ENCODE data around the gene MIPOL1. TPM values are rescaled to one million over a fixed set of nuclear protein-coding genes. Genes with fewer than 3 reads are reported as not detected.
A peak's percentile ranks its signal among the peaks of the same experiment; 100 is the strongest.

MIPOL1 gene
- total and polyA plus RNA-seq, 2 of the 13 experiments (the other 11 are each of a cell fraction or from before 2014, with no cell fraction given), result 8.6 to 34.2 TPM

DNA sequence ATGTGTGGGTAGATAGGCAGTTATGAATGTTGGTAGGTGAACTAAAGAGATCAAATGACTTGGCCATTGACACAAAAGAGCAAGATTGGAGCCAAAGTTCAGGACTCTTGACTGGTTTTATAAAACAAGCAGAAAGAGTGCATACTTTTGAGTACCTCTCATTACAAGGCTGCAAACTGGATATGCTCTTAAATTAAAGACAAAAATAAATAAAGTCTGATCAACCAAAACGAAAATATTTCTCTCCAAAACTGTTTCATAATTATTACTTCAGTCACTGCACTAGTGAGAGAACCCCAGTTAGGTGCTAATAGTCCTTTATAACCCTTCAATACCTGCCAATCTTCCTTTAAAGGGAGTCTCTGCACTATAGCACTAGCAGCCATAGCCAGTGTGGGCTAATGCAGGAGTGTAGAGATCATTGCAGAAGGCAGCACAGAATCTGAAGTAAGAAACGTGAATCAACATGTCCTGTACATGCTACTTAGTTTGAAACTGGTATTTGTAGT, 250.2 kb downstream of the MIPOL1 start (continued):
- TF ChIP-seq ZNF570 (CRISPR knock-in tag; IDR thresholded peaks at IDR 0.05; ENCODE audit: borderline replicate concordance) (no peak), MEIS1 (CRISPR knock-in tag; IDR thresholded peaks at IDR 0.05; ENCODE audit: borderline replicate concordance) (no peak), AHDC1 (CRISPR knock-in tag; IDR thresholded peaks at IDR 0.05; ENCODE audit: borderline replicate concordance) (peak; percentile 9; the same call in 1 of the 2 replicates), HNF4A (CRISPR knock-in tag; IDR thresholded peaks at IDR 0.05) (peak; percentile 81), BRF2 (CRISPR knock-in tag; IDR thresholded peaks at IDR 0.05) (0 out of 2 replicates have a peak, but pooled peaks have one; percentile 30), HOXA3 (CRISPR knock-in tag; IDR thresholded peaks at IDR 0.05) (no peak), PPARG (CRISPR knock-in tag; conservative IDR thresholded peaks at IDR 0.05) (0 out of 2 replicates have a peak, but pooled peaks have one; percentile 52), NFE2L2 (IDR thresholded peaks at IDR 0.05; ENCODE audit: low read length) (no peak), ZNF720 (CRISPR knock-in tag; IDR thresholded peaks at IDR 0.05) (no peak), TARDBP (CRISPR knock-in tag; IDR thresholded peaks at IDR 0.05) (0 out of 2 replicates have a peak, but pooled peaks have one; percentile 61), ZNF446 (CRISPR knock-in tag; IDR thresholded peaks at IDR 0.05) (no peak), ZNF333 (CRISPR knock-in tag; IDR thresholded peaks at IDR 0.05; ENCODE audit: borderline replicate concordance) (no peak), IRF2 (CRISPR knock-in tag; IDR thresholded peaks at IDR 0.05) (0 out of 2 replicates have a peak, but pooled peaks have one; percentile 53), TRIM22 (IDR thresholded peaks at IDR 0.05) (no peak), ATF6 (CRISPR knock-in tag; conservative IDR thresholded peaks at IDR 0.05) (0 out of 2 replicates have a peak, but pooled peaks have one; percentile 79), SP2 (CRISPR knock-in tag; IDR thresholded peaks at IDR 0.05) (no peak), NFIC (IDR thresholded peaks at IDR 0.05; ENCODE audit: low read length) (peak; percentile 44; the same call in 1 of the 2 replicates), ZNF274 (CRISPR knock-in tag; IDR thresholded peaks at IDR 0.05) (no peak), RXRA (CRISPR knock-in tag; IDR thresholded peaks at IDR 0.05) (no peak), AKAP8 (CRISPR knock-in tag; IDR thresholded peaks at IDR 0.05) (no peak), HMGA1 (CRISPR knock-in tag; conservative IDR thresholded peaks at IDR 0.05) (0 out of 2 replicates have a peak, but pooled peaks have one; percentile 2)
